Hepatocyte (in vitro differentiated cells): ENCODE measurements around the gene SH3BGRL2. TPM values are rescaled to one million over a fixed set of nuclear protein-coding genes. Genes with fewer than 3 reads are reported as not detected.

Source experiments
- DNase-seq: peaks from one replicate; pipeline ENCODE4 v3.0.0-alpha.2; 2016; ENCODE audit warnings: low spot score
- H2AFZ ChIP-seq: fragments of 200-600 bp; sonication (generic); 2 replicates; pipeline ENCODE4 v1.6.0; 2016; ENCODE audit warnings: antibody characterized with exemption, mild to moderate bottlenecking
- H3K27ac ChIP-seq: fragments of 200-600 bp; sonication (generic); 2 replicates; pipeline ENCODE4 v1.5.1; 2016; ENCODE audit warnings: mild to moderate bottlenecking
- H3K27me3 ChIP-seq: fragments of 200-600 bp; sonication (generic); 2 replicates; pipeline ENCODE4 v1.6.1; 2016
- H3K36me3 ChIP-seq: fragments of 200-600 bp; sonication (generic); replicated peaks from 2 replicates; pipeline ENCODE4 v1.5.1; 2016; ENCODE audit warnings: low read depth; ENCODE audit not compliant: insufficient read depth
- H3K4me1 ChIP-seq: fragments of 200-600 bp; sonication (generic); 2 replicates; pipeline ENCODE4 v1.5.1; 2016; ENCODE audit warnings: mild to moderate bottlenecking, moderate library complexity; ENCODE audit not compliant: insufficient read depth
- H3K4me2 ChIP-seq: fragments of 200-600 bp; sonication (generic); 2 replicates; pipeline ENCODE4 v1.6.0; 2016
- H3K4me3 ChIP-seq: fragments of 200-600 bp; sonication (generic); 2 replicates; pipeline ENCODE4 v1.5.1; 2016; ENCODE audit warnings: mild to moderate bottlenecking
- H3K79me2 ChIP-seq: fragments of 200-600 bp; sonication (generic); 2 replicates; pipeline ENCODE4 v1.6.0; 2017; ENCODE audit warnings: mild to moderate bottlenecking
- H3K9me2 ChIP-seq: fragments of 200-600 bp; sonication (generic); replicated peaks from 2 replicates; pipeline ENCODE4 v1.6.0; 2017; ENCODE audit warnings: mild to moderate bottlenecking; ENCODE audit not compliant: insufficient read depth
- H3K9me3 ChIP-seq: fragments of 200-600 bp; sonication (generic); 2 replicates; pipeline ENCODE4 v1.5.1; 2016; ENCODE audit warnings: low read depth, mild to moderate bottlenecking
- H4K20me1 ChIP-seq: fragments of 200-600 bp; sonication (generic); 2 replicates; pipeline ENCODE4 v1.6.0; 2016; ENCODE audit warnings: mild to moderate bottlenecking; ENCODE audit not compliant: insufficient read depth, poor library complexity, severe bottlenecking
- CTCF ChIP-seq: fragments of 200-600 bp; sonication (generic); IDR thresholded peaks from 2 replicates; pipeline ENCODE4 v1.5.1; 2016; ENCODE audit warnings: antibody characterized with exemption, mild to moderate bottlenecking; ENCODE audit not compliant: poor library complexity
- EZH2 ChIP-seq: fragments of 200-600 bp; sonication (generic); IDR thresholded peaks from 2 replicates; pipeline ENCODE4 v1.6.1; 2016; ENCODE audit warnings: antibody characterized with exemption, mild to moderate bottlenecking, borderline replicate concordance
- EZH2phosphoT487 ChIP-seq: fragments of 200-600 bp; sonication (generic); IDR thresholded peaks from one replicate; pipeline ENCODE4 v1.6.1; 2018; ENCODE audit warnings: antibody characterized with exemption, mild to moderate bottlenecking, low read depth, moderate library complexity; ENCODE audit not compliant: unreplicated experiment, severe bottlenecking
- WGBS: methylation state at CpG from one replicate; pipeline ENCODE4 v1.1.6; 2016; ENCODE audit warnings: low lambda C conversion rate; ENCODE audit errors: missing lambda C conversion rate; 5-methylcytosine and 5-hydroxymethylcytosine counted together
- polyA plus RNA-seq: library from polyadenylated mRNA; unstranded; fragments of >200 nt; fragmentation: Nextera tagmentation; extraction: Ambion mirVana; gene quantifications from 2 replicates; pipeline ENCODE4 v1.2.1, GENCODE V29; 2016
- total RNA-seq: library from RNA; depleted of rRNA; stranded (reverse); fragments of >200 nt; gene quantifications from 2 replicates; pipeline ENCODE4 v1.2.3, GENCODE V29; 2014

Gene SH3BGRL2
- total and polyA plus RNA-seq, 2 experiments from 2014 or later, result 24.1 to 71.4 TPM

- no peaks in the 10 kb centered on the region for H3K79me2 ChIP-seq
- DNase-seq, result no peak
- no peak overlapping the region for H2AFZ ChIP-seq
- no peak overlapping the region for H3K27ac ChIP-seq
- no peaks in the 10 kb centered on the region for H4K20me1 ChIP-seq
- H3K4me2 ChIP-seq, result no peak overlapping the region
- H3K9me2 ChIP-seq, result no peaks in the 10 kb centered on the region
- WGBS, result 89% methylated on average over 2 of the region's 2 CpGs
- TF ChIP-seq CTCF, result no peak
- TF ChIP-seq EZH2phosphoT487, result no peak
- TF ChIP-seq EZH2, result no peak
- H3K27me3 ChIP-seq, result no peaks in the 10 kb centered on the region
- peaks cover 47% of the 10 kb centered on the region for H3K4me1 ChIP-seq
- H3K4me3 ChIP-seq, result no peak overlapping the region
- no peaks in the 10 kb centered on the region for H3K36me3 ChIP-seq
- no peaks in the 10 kb centered on the region for H3K9me3 ChIP-seq
Observed at GRCh38 chr6:79612457-79612856, 18.7 kb upstream of the SH3BGRL2 start.

GRCh38 chr6:79612918-79613317, 18.2 kb upstream of the SH3BGRL2 start:
- Histone ChIP-seq H3K9me2 (no peaks in the 10 kb centered on the region), H3K27me3 (no peaks in the 10 kb centered on the region), H3K27ac (no peak overlapping the region), H3K36me3 (no peaks in the 10 kb centered on the region), H3K4me3 (no peak overlapping the region), H3K79me2 (no peaks in the 10 kb centered on the region), H4K20me1 (no peaks in the 10 kb centered on the region), H3K4me1 (peaks cover 49% of the 10 kb centered on the region), H2AFZ (no peak overlapping the region), H3K9me3 (no peaks in the 10 kb centered on the region), H3K4me2 (no peak overlapping the region)
- DNase-seq, result no peak
- TF ChIP-seq EZH2 (no peak), CTCF (no peak), EZH2phosphoT487 (no peak)
- 75% methylated on average over 2 of the region's 2 CpGs for WGBS

- Histone ChIP-seq H3K79me2 (no peaks in the 10 kb centered on the region), H3K9me3 (no peaks in the 10 kb centered on the region), H3K27me3 (no peaks in the 10 kb centered on the region), H3K4me3 (no peak overlapping the region), H3K27ac (peak overlapping the region; percentile 37), H3K4me1 (peaks cover 41% of the 10 kb centered on the region), H3K36me3 (no peaks in the 10 kb centered on the region), H3K4me2 (peak overlapping the region; percentile 24), H4K20me1 (no peaks in the 10 kb centered on the region), H3K9me2 (no peaks in the 10 kb centered on the region), H2AFZ (no peak overlapping the region)
- TF ChIP-seq EZH2 (no peak), CTCF (no peak), EZH2phosphoT487 (no peak)
- DNase-seq, result no peak
- 82% methylated on average over 6 of the region's 6 CpGs for WGBS
Observed at GRCh38 chr6:79613912-79614311, 17.2 kb upstream of the SH3BGRL2 start.
